ENCODE data around the gene KLHL21. TPM values are rescaled to one million over a fixed set of nuclear protein-coding genes. Genes with fewer than 3 reads are reported as not detected.
"Not testable (repeated sequence)": the region's sequence is repeated elsewhere in the genome, so short reads cannot be mapped to it uniquely, and the experiment has no call there.

KLHL21 gene
- total RNA-seq, 1 donor from 2014 or later: 18.8 TPM

DNA sequence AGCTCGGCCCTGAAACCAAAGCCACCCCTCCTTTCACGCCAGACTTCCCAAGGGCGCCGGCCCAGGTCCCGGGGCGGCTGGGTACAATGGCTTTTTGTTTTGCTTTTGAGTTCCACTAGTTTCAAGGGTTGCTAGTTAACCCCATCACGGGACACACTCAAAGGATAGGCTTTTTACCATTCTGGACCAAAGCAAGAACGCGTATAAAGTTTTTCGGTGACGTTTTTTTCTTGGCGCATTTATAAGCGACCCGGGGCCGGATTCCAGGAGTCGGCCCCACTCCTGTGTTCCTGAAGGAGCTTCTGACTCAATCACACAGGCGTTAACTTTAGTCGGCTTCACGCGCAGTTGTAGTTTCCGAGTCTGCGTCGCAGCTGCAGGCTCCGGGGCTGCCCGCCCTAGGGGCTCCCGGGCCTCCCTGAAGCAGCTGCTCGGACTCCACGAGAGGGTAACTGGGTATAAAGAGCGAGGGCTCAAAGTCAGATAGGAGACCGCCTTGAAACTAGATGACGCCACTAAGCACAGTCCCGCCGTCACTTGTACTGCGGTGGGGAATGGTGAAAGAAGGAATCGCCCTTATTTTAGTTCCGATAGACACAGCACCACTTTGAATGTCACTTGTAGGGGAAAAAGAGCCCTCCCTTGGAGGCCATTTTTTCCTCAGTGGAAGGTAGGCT lies 707 bp upstream of the KLHL21 start:
- DNase-seq (ENCODE audit: low read depth, low spot score): peak; percentile 56
- peak overlapping the region; percentile 98 for H3K27ac Mint-ChIP-seq (ENCODE audit: unreplicated experiment)
- no peaks in the 10 kb centered on the region for H3K9me3 Mint-ChIP-seq
- no peaks in the 10 kb centered on the region for H3K36me3 Mint-ChIP-seq (ENCODE audit: low read depth)
- TF ChIP-seq, protein P1, sequence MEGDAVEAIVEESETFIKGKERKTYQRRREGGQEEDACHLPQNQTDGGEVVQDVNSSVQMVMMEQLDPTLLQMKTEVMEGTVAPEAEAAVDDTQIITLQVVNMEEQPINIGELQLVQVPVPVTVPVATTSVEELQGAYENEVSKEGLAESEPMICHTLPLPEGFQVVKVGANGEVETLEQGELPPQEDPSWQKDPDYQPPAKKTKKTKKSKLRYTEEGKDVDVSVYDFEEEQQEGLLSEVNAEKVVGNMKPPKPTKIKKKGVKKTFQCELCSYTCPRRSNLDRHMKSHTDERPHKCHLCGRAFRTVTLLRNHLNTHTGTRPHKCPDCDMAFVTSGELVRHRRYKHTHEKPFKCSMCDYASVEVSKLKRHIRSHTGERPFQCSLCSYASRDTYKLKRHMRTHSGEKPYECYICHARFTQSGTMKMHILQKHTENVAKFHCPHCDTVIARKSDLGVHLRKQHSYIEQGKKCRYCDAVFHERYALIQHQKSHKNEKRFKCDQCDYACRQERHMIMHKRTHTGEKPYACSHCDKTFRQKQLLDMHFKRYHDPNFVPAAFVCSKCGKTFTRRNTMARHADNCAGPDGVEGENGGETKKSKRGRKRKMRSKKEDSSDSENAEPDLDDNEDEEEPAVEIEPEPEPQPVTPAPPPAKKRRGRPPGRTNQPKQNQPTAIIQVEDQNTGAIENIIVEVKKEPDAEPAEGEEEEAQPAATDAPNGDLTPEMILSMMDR (conservative IDR thresholded peaks at IDR 0.05): no peak
- H3K4me3 Mint-ChIP-seq: peak overlapping the region; percentile 89
- peaks cover 3% of the 10 kb centered on the region for H3K27me3 Mint-ChIP-seq (ENCODE audit: low read depth)
- peaks cover 35% of the 10 kb centered on the region for H3K4me1 Mint-ChIP-seq

DNA sequence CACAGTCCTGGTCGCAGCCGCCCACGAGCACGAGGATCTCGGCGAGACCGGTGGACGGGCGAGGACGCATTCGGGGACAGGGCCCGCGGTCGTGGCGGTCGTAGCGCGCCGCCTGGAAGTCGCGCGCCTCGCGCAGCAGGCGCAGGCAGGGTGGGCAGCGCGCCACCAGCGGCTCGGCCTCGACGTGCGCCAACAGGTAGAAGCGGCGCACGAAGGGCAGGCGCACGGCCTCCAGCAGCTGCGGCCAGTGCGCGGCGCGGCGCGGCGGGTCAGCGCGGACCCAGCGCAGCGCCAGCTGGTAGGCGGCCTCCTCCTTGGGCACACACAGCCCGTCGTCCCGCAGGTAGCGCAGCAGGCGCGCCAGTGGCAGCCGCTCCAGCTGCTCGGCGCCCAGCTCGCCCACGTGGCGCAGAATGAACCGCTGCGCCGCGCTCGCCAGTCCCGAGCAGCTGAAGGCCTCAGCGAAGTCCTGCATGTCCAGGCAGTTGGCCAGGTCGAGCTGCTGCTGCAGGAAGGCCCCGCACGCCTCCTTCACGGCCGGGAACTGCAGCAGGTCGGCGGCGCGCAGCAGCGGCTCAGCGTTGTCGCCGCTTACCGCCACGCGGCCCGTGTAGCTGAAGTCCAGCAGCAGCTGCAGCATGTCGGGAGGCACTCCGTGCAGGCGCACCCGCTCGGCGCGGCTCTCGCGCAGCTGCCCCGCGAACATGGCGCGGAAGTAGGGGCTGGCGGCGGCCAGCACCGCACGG lies 573 bp downstream of the KLHL21 start:
- TF ChIP-seq, protein P1 (conservative IDR thresholded peaks at IDR 0.05): no peak
- Mint-ChIP-seq H3K27ac (ENCODE audit: unreplicated experiment) (no peak overlapping the region), H3K9me3 (no peaks in the 10 kb centered on the region), H3K4me3 (peak overlapping the region; percentile 91), H3K4me1 (peaks cover 35% of the 10 kb centered on the region), H3K36me3 (ENCODE audit: low read depth) (no peaks in the 10 kb centered on the region), H3K27me3 (ENCODE audit: low read depth) (peaks cover 3% of the 10 kb centered on the region)
- DNase-seq (ENCODE audit: low read depth, low spot score): no peak

GRCh38 chr1:6601049-6601922 lies 1.4 kb downstream of the KLHL21 start:
- peaks cover 3% of the 10 kb centered on the region for H3K27me3 Mint-ChIP-seq (ENCODE audit: low read depth)
- H3K4me3 Mint-ChIP-seq: peak overlapping the region; percentile 91
- TF ChIP-seq, protein P1 (conservative IDR thresholded peaks at IDR 0.05): no peak
- no peaks in the 10 kb centered on the region for H3K36me3 Mint-ChIP-seq (ENCODE audit: low read depth)
- no peaks in the 10 kb centered on the region for H3K9me3 Mint-ChIP-seq
- peaks cover 35% of the 10 kb centered on the region for H3K4me1 Mint-ChIP-seq
- H3K27ac Mint-ChIP-seq (ENCODE audit: unreplicated experiment): peak overlapping the region; percentile 1
- no peak for DNase-seq (ENCODE audit: low read depth, low spot score)

DNA sequence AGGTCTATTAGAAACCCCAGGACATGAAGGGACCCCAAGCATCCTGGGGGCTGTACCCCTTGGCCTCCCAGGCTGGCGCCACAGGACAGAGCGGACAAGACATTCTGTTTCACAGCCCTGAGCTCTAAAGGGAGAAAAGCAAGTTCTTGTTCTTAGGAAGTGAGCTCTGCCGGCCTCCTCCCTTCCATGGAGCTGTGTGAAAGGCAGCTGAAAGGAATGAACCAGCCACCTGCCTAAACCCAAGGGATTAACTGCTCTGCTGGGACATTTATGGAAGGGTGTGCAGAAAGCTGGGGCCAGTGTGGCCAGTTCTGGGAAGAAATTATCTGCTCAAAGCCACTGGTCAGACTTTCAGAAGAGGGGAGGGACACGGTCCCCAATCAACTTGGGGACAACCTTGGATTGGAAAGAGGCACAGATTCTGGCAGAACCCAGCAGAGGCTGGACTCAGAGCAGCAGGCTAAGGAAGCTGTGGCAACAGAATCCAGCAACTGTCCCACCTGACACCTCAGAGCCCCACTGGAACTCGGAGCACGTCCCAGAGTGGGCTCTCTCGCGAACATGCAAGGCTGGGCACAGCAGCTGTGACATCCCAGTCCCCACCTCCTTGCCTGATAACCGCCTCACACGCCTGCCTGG lies 2.1 kb downstream of the KLHL21 start:
- Mint-ChIP-seq H3K27me3 (ENCODE audit: low read depth) (peaks cover 3% of the 10 kb centered on the region), H3K27ac (ENCODE audit: unreplicated experiment) (no peak overlapping the region), H3K36me3 (ENCODE audit: low read depth) (no peaks in the 10 kb centered on the region), H3K4me1 (peaks cover 35% of the 10 kb centered on the region), H3K4me3 (peak overlapping the region; percentile 91), H3K9me3 (no peaks in the 10 kb centered on the region)
- no peak for DNase-seq (ENCODE audit: low read depth, low spot score)
- TF ChIP-seq, protein P1 (conservative IDR thresholded peaks at IDR 0.05): no peak

- Mint-ChIP-seq H3K4me3 (peak overlapping the region; percentile 91), H3K4me1 (peaks cover 31% of the 10 kb centered on the region)
- H3K9me3 Mint-ChIP-seq; H3K27ac Mint-ChIP-seq (ENCODE audit: unreplicated experiment); H3K27me3 Mint-ChIP-seq (ENCODE audit: low read depth); DNase-seq (ENCODE audit: low read depth, low spot score); H3K36me3 Mint-ChIP-seq (ENCODE audit: low read depth): not testable (repeated sequence)
Observed at GRCh38 chr1:6599991-6600390, 2.7 kb downstream of the KLHL21 start.

All from neural crest cell (in vitro differentiated cells).